Measurements from ENCODE around the gene TIGD6.

- no peak for TF ChIP-seq CTCF (IDR thresholded peaks at IDR 0.05)
- TF ChIP-seq POLR2A (IDR thresholded peaks at IDR 0.05) = no peak
Measured at GRCh38 chr5:150026682-150027172, 26.3 kb upstream of the TIGD6 start.
